A673 (cell line): ENCODE data around the gene VARS1.

Experiments
- CTCF ChIP-seq: fragments of 300-800, 200-600 bp; sonication (generic); conservative IDR thresholded peaks from 2 replicates; pipeline ENCODE4 v1.5.1; 2017; ENCODE audit warnings: low read depth, mild to moderate bottlenecking, antibody characterized with exemption, low read length, moderate library complexity, mixed read lengths
- EZH2 ChIP-seq: fragments of 200-600 bp; sonication (generic); IDR thresholded peaks from 2 replicates; pipeline ENCODE4 v1.6.1; 2017; ENCODE audit warnings: borderline replicate concordance, low read depth, mild to moderate bottlenecking, mixed read lengths, antibody characterized with exemption, low read length; ENCODE audit not compliant: poor library complexity, severe bottlenecking

DNA sequence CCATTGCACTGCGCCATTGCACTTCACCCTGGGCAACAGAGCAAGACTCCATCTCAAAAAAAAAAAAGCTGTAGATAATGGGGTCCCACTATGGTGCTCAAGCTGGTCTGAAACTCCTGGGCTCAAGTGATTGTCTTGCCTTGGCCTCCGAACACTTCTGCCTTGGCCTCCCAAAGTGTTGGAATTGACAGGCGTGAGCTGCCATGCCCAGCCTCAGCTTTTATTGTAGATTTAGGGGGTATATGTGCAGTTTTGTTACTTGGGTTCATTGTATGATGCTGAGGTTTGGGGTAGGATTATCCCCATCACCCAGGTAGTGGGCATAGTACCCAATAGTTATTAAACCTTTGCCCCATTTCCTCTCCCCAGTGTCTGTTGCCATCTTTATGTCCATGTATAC lies 43.4 kb upstream of the VARS1 start:
- no peak for TF ChIP-seq CTCF
- no peak for TF ChIP-seq EZH2
